AG09319 (cell line): ENCODE results near the gene TMEM94.

Source experiments
- DNase-seq: peaks from one replicate; pipeline ENCODE4 v3.0.0-alpha.2; 2010; ENCODE audit warnings: low read depth; ENCODE audit errors: extremely low read depth
- CTCF ChIP-seq: IDR thresholded peaks from 2 replicates; pipeline ENCODE4 v1.5.1; 2011; ENCODE audit warnings: low read depth, mild to moderate bottlenecking, inconsistent platforms, low read length, moderate library complexity

Gene TMEM94

GRCh38 chr17:75525806-75526554, 69.5 kb downstream of the TMEM94 start:
- no peak for DNase-seq
- no peak for TF ChIP-seq CTCF

GRCh38 chr17:75526555-75527270, 70.3 kb downstream of the TMEM94 start:
- DNase-seq, result no peak
- TF ChIP-seq CTCF, result no peak

GRCh38 chr17:75530837-75531720, 74.6 kb downstream of the TMEM94 start:
- TF ChIP-seq CTCF, result no peak
- DNase-seq, result no peak

- no peak for DNase-seq
- TF ChIP-seq CTCF, result no peak
Measured at GRCh38 chr17:75531721-75532072, 75.3 kb downstream of the TMEM94 start.

- no peak for DNase-seq
- TF ChIP-seq CTCF, result no peak
Measured at GRCh38 chr17:75535119-75535537, 78.7 kb downstream of the TMEM94 start.

- TF ChIP-seq CTCF, result no peak
- DNase-seq, result no peak
Measured at GRCh38 chr17:75535871-75536270, 79.4 kb downstream of the TMEM94 start.
